Gastroesophageal sphincter (tissue), 4 donors: Measurements from ENCODE around the gene NECTIN1. TPM values are rescaled to one million over a fixed set of nuclear protein-coding genes. Genes with fewer than 3 reads are reported as not detected.

ENCODE experiments used
- ATAC-seq: fragments of 150-250 bp; one replicate; pipeline ENCODE4 v1.9.1; 2016; ENCODE audit warnings: mild to moderate bottlenecking, moderate library complexity
- H3K27ac ChIP-seq, 4 donors: fragments of 200-600 bp; sonication (generic) in 3 of 4; 1 replicate in 3 of 4; 2 replicates in 1 of 4; pipeline ENCODE4 v1.5.1; 2016 to 2019
- H3K27me3 ChIP-seq: fragments of 200-600 bp; sonication (generic); one replicate; pipeline ENCODE4 v1.5.1; 2019
- H3K36me3 ChIP-seq, 2 donors: fragments of 200-600 bp; sonication (generic); one replicate each; pipeline ENCODE4 v1.5.1; 2019; ENCODE audit warnings: control low read depth in 1 of 2
- H3K4me1 ChIP-seq, 3 donors: fragments of 200-600 bp; sonication (generic); 1 replicate in 2 of 3; 2 replicates in 1 of 3; pipeline ENCODE4 v1.5.1; 2016 to 2019; ENCODE audit warnings: control low read depth in 2 of 3
- H3K4me3 ChIP-seq, 2 donors: fragments of 200-600 bp; sonication (generic); one replicate each; pipeline ENCODE4 v1.5.1; 2019; ENCODE audit warnings: mild to moderate bottlenecking in 1 of 2, moderate library complexity in 1 of 2
- H3K9me3 ChIP-seq, 3 donors: fragments of 200-600 bp; sonication (generic); one replicate each; pipeline ENCODE4 v1.5.1; 2017 to 2019; ENCODE audit warnings: control low read depth in 2 of 3
- EP300 ChIP-seq: sonication (generic); formaldehyde crosslinking; IDR thresholded peaks from one replicate; pipeline ENCODE4 v1.6.1; 2017; ENCODE audit warnings: antibody characterized with exemption, mild to moderate bottlenecking
- POLR2A ChIP-seq, 2 donors: fragments of 450-650 bp; IDR thresholded peaks; one replicate each; pipeline ENCODE4 v1.6.1; 2017; ENCODE audit warnings: antibody characterized with exemption in 2 of 2, mild to moderate bottlenecking in 2 of 2, moderate library complexity in 1 of 2
- POLR2AphosphoS5 ChIP-seq: sonication (generic); formaldehyde crosslinking; IDR thresholded peaks from one replicate; pipeline ENCODE4 v1.6.1; 2017; ENCODE audit warnings: antibody characterized with exemption
- WGBS, 2 donors: methylation state at CpG; one replicate each; pipeline ENCODE4 v1.1.5; 2018; ENCODE audit warnings: low coverage in 1 of 2; 5-methylcytosine and 5-hydroxymethylcytosine counted together
- total RNA-seq, 4 donors: library from RNA; depleted of rRNA; stranded (reverse); fragments of >200 nt; gene quantifications; one replicate each; pipeline ENCODE4 v1.1.0, GENCODE V29; 2016
- TF ChIP-seq, protein P1 (sequence below), 4 experiments: fragments of 200-600 bp in 2 of 4; fragments of 450-650 bp in 2 of 4; sonication (generic) in 1 of 4; IDR thresholded peaks; one replicate each; pipeline ENCODE4 v1.5.1; 2017 to 2019; ENCODE audit warnings: antibody characterized with exemption in 4 of 4, mild to moderate bottlenecking in 2 of 4, moderate library complexity in 2 of 4

Gene NECTIN1
- total RNA-seq, 4 donors from 2014 or later: 2.6 to 7.1 (median 4.3) TPM

DNA sequence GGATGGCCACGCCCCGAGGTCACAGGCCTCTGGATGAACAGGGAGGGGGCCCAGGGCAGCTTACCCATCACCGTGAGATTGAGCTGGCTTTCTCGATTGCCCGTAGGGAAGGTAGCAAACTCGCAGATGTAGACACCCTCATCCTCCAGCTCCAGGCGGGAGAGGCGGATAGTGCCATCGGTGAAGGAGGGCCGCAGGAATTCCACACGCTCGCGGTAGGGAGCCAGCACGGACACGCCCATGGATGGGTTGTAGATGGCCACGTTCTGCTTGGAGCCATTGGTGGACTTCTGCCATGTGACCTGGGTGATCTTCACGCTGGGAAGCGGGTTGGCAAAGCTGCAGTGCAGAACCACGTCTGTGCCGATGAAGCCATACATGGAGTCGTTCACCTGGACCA, 50.6 kb downstream of the NECTIN1 start:
- no peak overlapping the region for H3K4me3 ChIP-seq
- WGBS, 2 donors: no CpG with 5 or more reads among the region's 21 CpGs
- no peak overlapping the region for H3K27ac ChIP-seq
- TF ChIP-seq POLR2A (IDR thresholded peaks at IDR 0.05): no peak
- no peak for TF ChIP-seq EP300
- TF ChIP-seq POLR2AphosphoS5: no peak
- TF ChIP-seq, protein P1, sequence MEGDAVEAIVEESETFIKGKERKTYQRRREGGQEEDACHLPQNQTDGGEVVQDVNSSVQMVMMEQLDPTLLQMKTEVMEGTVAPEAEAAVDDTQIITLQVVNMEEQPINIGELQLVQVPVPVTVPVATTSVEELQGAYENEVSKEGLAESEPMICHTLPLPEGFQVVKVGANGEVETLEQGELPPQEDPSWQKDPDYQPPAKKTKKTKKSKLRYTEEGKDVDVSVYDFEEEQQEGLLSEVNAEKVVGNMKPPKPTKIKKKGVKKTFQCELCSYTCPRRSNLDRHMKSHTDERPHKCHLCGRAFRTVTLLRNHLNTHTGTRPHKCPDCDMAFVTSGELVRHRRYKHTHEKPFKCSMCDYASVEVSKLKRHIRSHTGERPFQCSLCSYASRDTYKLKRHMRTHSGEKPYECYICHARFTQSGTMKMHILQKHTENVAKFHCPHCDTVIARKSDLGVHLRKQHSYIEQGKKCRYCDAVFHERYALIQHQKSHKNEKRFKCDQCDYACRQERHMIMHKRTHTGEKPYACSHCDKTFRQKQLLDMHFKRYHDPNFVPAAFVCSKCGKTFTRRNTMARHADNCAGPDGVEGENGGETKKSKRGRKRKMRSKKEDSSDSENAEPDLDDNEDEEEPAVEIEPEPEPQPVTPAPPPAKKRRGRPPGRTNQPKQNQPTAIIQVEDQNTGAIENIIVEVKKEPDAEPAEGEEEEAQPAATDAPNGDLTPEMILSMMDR (IDR thresholded peaks at IDR 0.05): no peak
- H3K9me3 ChIP-seq: no peaks in the 10 kb centered on the region
- no peak for ATAC-seq
- H3K27me3 ChIP-seq: no peaks in the 10 kb centered on the region
- H3K4me1 ChIP-seq: peaks cover 0 to 15% (median 0%) of the 10 kb centered on the region in 3 donors
- H3K36me3 ChIP-seq: peaks cover 0 to 50% of the 10 kb centered on the region in 2 donors

DNA sequence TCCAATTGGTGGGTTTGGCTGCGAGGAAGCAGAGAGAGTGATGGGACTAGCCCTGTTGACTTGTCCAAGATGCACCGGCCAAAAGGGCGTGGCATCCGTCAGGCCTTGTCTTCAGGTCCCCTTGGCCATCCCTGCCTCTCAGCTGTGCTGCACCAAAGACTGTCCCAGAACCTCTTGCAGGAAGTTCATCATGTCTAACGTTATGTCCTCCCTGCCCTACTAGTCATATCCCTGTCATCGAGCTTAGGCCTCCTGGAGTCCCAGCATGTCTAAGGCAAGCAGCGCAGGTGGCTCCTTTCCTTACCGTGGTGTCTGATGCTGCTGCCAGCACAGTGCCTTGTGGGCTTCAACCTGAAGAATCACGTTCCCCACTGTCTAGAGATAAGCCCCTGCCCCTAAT, 51.2 kb downstream of the NECTIN1 start:
- H3K27ac ChIP-seq: no peak overlapping the region
- H3K4me3 ChIP-seq: no peak overlapping the region
- WGBS, 2 donors: 87 to 100% methylated on average over 1 to 3 of the region's 9 CpGs
- TF ChIP-seq POLR2AphosphoS5: no peak
- no peak for TF ChIP-seq POLR2A (IDR thresholded peaks at IDR 0.05)
- TF ChIP-seq, protein P1 (IDR thresholded peaks at IDR 0.05): no peak
- TF ChIP-seq EP300: no peak
- H3K27me3 ChIP-seq: no peaks in the 10 kb centered on the region
- no peaks in the 10 kb centered on the region for H3K9me3 ChIP-seq
- H3K4me1 ChIP-seq: peaks cover 0 to 20% (median 0%) of the 10 kb centered on the region in 3 donors
- H3K36me3 ChIP-seq: peaks cover 0 to 54% of the 10 kb centered on the region in 2 donors
- no peak for ATAC-seq

DNA sequence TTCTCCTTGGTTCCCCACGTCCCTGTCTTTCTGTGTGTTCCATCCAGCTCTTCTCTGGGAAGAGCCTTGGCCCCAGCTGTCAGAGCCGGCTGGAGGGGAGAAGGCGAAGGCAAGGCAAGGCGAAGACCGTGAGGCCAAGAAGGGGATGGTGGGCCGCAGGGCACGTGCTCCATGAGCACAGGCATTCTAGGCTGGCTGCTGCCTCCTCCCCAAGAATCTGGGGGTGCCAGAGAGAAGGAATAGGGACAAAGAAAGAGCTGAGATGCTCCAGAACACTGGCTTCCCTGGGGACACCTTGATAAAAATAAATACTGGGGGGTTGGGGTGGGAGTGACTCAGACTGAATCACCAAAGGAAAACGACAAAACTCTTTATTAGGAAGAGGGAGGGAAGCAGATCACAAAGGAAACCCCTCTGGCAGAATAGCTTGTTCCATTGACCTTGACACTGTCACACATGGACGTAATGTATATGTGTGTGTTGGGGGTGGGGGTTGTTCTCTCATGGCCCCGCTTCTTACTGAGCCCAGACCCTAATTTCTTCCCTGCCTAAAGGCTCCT, 52.5 kb downstream of the NECTIN1 start:
- no peaks in the 10 kb centered on the region for H3K9me3 ChIP-seq
- peaks cover 0 to 33% (median 5%) of the 10 kb centered on the region in 3 donors for H3K4me1 ChIP-seq
- no peak for ATAC-seq
- no peak overlapping the region for H3K4me3 ChIP-seq
- TF ChIP-seq POLR2AphosphoS5: no peak
- TF ChIP-seq EP300: no peak
- H3K36me3 ChIP-seq: peaks cover 0 to 54% of the 10 kb centered on the region in 2 donors
- H3K27me3 ChIP-seq: no peaks in the 10 kb centered on the region
- 60 to 70% methylated on average over 3 to 6 of the region's 10 CpGs for WGBS, 2 donors
- no peak overlapping the region for H3K27ac ChIP-seq

DNA sequence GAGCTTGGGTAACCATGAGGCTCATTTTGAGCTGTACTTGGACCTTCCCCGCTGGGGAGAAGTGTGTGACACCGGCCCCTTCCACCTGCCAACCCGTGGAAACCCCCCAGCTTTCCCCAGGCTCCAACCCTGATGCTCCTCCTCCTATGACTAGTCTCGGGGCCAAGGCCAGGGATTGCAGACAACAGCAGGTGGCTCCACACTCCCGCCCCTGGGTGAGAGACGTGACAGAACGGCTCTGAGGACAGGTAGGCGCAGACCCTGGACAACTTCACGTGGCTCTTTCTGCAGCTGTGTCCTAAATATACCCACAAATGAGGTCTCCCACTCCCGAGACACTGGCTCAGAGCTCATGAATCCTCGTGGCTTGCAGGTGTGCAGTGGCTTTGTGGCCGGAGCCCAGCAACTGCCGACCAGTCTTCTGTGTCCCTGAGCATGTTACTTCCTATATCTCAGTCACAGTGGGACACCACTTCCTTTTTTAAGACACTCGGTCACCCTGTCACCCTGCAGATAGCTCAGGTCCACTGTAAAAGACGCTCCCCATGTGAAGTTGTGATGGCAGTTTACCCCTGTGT, 55.2 kb downstream of the NECTIN1 start:
- TF ChIP-seq POLR2AphosphoS5: no peak
- no peak for TF ChIP-seq POLR2A (IDR thresholded peaks at IDR 0.05)
- TF ChIP-seq, protein P1 (IDR thresholded peaks at IDR 0.05): no peak
- TF ChIP-seq EP300: no peak
- Histone ChIP-seq H3K27ac (no peak overlapping the region), H3K36me3 (peaks cover 0 to 54% of the 10 kb centered on the region in 2 donors)

DNA sequence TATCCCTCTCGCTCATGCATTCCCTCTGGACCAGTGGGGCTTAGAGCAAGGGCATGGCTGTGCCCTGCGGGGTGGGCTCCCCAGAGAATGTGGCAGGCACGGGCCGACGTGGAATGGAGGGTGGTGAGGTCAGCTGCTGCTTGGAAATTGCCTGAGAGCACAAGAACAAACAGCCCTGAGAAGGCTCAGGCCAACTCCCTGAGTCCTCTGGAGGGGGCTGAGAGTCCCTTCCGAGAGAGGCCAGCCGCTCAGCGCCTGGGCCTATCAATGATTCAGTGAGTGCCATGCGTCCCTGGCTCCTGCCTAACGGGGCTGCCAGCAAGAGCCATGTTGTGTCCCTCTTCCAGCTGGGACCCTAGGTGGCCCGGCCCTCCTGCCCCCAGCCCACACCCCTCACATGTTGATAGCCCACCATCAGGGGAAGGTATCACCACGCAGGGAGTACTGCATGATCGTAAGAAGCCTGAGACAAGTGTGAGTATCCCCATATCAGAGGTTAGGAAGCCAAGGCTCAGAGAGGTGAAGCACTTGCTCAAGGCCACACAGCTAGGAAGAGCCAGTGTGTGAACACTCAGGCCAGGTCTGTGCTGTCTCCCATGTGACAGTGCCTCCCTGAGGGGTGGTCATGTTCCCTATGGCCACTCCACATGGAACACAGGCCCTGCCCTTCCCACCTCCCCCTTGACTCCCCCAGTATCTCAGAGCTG, 55.8 kb downstream of the NECTIN1 start:
- Histone ChIP-seq H3K36me3 (peaks cover 0 to 51% of the 10 kb centered on the region in 2 donors), H3K9me3 (no peaks in the 10 kb centered on the region), H3K4me3 (no peak overlapping the region), H3K27ac (no peak overlapping the region), H3K4me1 (peaks cover 0 to 30% (median 11%) of the 10 kb centered on the region in 3 donors), H3K27me3 (no peaks in the 10 kb centered on the region)
- TF ChIP-seq POLR2A (IDR thresholded peaks at IDR 0.05) (no peak), EP300 (no peak), POLR2AphosphoS5 (no peak)
- TF ChIP-seq, protein P1 (IDR thresholded peaks at IDR 0.05): no peak
- 83% methylated on average over 2 of the region's 13 CpGs; no CpG with 5 or more reads in 1 of the 2 donors for WGBS, 2 donors
- no peak for ATAC-seq

More for the DNA sequence above, 55.2 kb downstream of the NECTIN1 start:
- Histone ChIP-seq H3K4me3 (no peak overlapping the region), H3K4me1 (peaks cover 0 to 30% (median 11%) of the 10 kb centered on the region in 3 donors), H3K27me3 (no peaks in the 10 kb centered on the region), H3K9me3 (no peaks in the 10 kb centered on the region)
- ATAC-seq: no peak
- 17 to 83% methylated on average over 1 of the region's 15 CpGs for WGBS, 2 donors
